Brain microvascular endothelial cell (primary cell): ENCODE measurements around the gene ITPK1.

ENCODE experiments used
- DNase-seq: peaks from one replicate; pipeline ENCODE4 v3.0.0-alpha.2; 2020
- H3K27ac ChIP-seq: fragments of 250-450 bp; sonication (Bioruptor Pico); 2 replicates; pipeline ENCODE4 v1.5.1; 2020; ENCODE audit warnings: mild to moderate bottlenecking, moderate library complexity
- H3K27me3 ChIP-seq: fragments of 250-450 bp; sonication (Bioruptor Pico); replicated peaks from 2 replicates; pipeline ENCODE4 v1.5.1; 2020; ENCODE audit warnings: mild to moderate bottlenecking
- H3K36me3 ChIP-seq: fragments of 250-450 bp; sonication (Bioruptor Pico); replicated peaks from 2 replicates; pipeline ENCODE4 v1.5.1; 2020; ENCODE audit warnings: mild to moderate bottlenecking
- H3K4me3 ChIP-seq: 2 replicates; pipeline ENCODE4 v1.5.1; 2011; ENCODE audit warnings: low read depth, mild to moderate bottlenecking, control low read depth, low read length, moderate library complexity
- CTCF ChIP-seq: IDR thresholded peaks from 2 replicates; pipeline ENCODE4 v1.5.1; 2011; ENCODE audit warnings: low read depth, mild to moderate bottlenecking, moderate library complexity, low read length, control low read depth, inconsistent platforms; ENCODE audit errors: missing control alignments
- in situ Hi-C: cut with HindIII; loops from 2 replicates; pipeline ENCODE4 v1.10.0; 2017; ENCODE audit warnings: low sequenced_read_pairs, low pct_ligation_motif_present

The ITPK1 gene

GRCh38 chr14:93018366-93018765 is 97.4 kb downstream of the ITPK1 start:
- H3K4me3 ChIP-seq = no peak overlapping the region
- no peaks in the 10 kb centered on the region for H3K27me3 ChIP-seq
- TF ChIP-seq CTCF = no peak
- DNase-seq = no peak
- H3K27ac ChIP-seq = no peak overlapping the region
- in situ Hi-C loops = no loop called here
- H3K36me3 ChIP-seq = no peaks in the 10 kb centered on the region

- no peaks in the 10 kb centered on the region for H3K36me3 ChIP-seq
- TF ChIP-seq CTCF = no peak
- H3K4me3 ChIP-seq = no peak overlapping the region
- no peaks in the 10 kb centered on the region for H3K27me3 ChIP-seq
- in situ Hi-C loops = no loop called here
- no peak overlapping the region for H3K27ac ChIP-seq
- DNase-seq = no peak
Observed at GRCh38 chr14:93017898-93018297, 97.8 kb downstream of the ITPK1 start.

GRCh38 chr14:93017301-93017797 is 98.4 kb downstream of the ITPK1 start:
- Histone ChIP-seq H3K27me3 (no peaks in the 10 kb centered on the region), H3K4me3 (no peak overlapping the region), H3K36me3 (no peaks in the 10 kb centered on the region), H3K27ac (no peak overlapping the region)
- TF ChIP-seq CTCF = no peak
- in situ Hi-C loops = no loop called here
- no peak for DNase-seq

- Histone ChIP-seq H3K4me3 (no peak overlapping the region), H3K27me3 (no peaks in the 10 kb centered on the region), H3K27ac (no peak overlapping the region), H3K36me3 (no peaks in the 10 kb centered on the region)
- DNase-seq = no peak
- TF ChIP-seq CTCF = no peak
- in situ Hi-C loops = no loop called here
Observed at GRCh38 chr14:93016275-93016845, 99.4 kb downstream of the ITPK1 start.

- no peaks in the 10 kb centered on the region for H3K27me3 ChIP-seq
- in situ Hi-C loops = no loop called here
- H3K27ac ChIP-seq = no peak overlapping the region
- TF ChIP-seq CTCF = no peak
- H3K4me3 ChIP-seq = no peak overlapping the region
- no peaks in the 10 kb centered on the region for H3K36me3 ChIP-seq
- no peak for DNase-seq
Observed at GRCh38 chr14:93015505-93015904, 100.2 kb downstream of the ITPK1 start.

- Histone ChIP-seq H3K4me3 (no peak overlapping the region), H3K36me3 (no peaks in the 10 kb centered on the region), H3K27ac (no peak overlapping the region), H3K27me3 (no peaks in the 10 kb centered on the region)
- TF ChIP-seq CTCF = no peak
- DNase-seq = no peak
- in situ Hi-C loops = no loop called here
Observed at GRCh38 chr14:93015064-93015463, 100.7 kb downstream of the ITPK1 start.
